Large intestine (tissue), 3 donors: ENCODE measurements around the gene SCT. TPM values are rescaled to one million over a fixed set of nuclear protein-coding genes. Genes with fewer than 3 reads are reported as not detected.

Source experiments
- DNase-seq, 2 donors: peaks; one replicate each; pipeline versions ENCODE4 v3.0.0 to v3.0.0-alpha.2; 2013
- H3K27ac ChIP-seq: one replicate; pipeline ENCODE4 v1.5.1; 2013; ENCODE audit warnings: low read length
- H3K27me3 ChIP-seq: 2 replicates; pipeline ENCODE4 v1.6.1; 2013; ENCODE audit warnings: low read length; ENCODE audit not compliant: control insufficient read depth, insufficient read depth
- H3K36me3 ChIP-seq: 2 replicates; pipeline ENCODE4 v1.6.1; 2013; ENCODE audit warnings: low read length; ENCODE audit not compliant: control insufficient read depth, insufficient read depth
- H3K4me1 ChIP-seq: one replicate; pipeline ENCODE4 v1.6.1; 2013; ENCODE audit warnings: low read length; ENCODE audit not compliant: control insufficient read depth, insufficient read depth
- H3K4me3 ChIP-seq: one replicate; pipeline ENCODE4 v1.5.1; 2013; ENCODE audit warnings: low read length
- H3K9me3 ChIP-seq: one replicate; pipeline ENCODE4 v1.6.1; 2013; ENCODE audit warnings: mild to moderate bottlenecking, low read depth, low read length, moderate library complexity; ENCODE audit not compliant: control insufficient read depth
- WGBS: methylation state at CpG from one replicate; pipeline ENCODE4 v1.1.5; 2013; ENCODE audit warnings: low lambda C conversion rate; ENCODE audit not compliant: insufficient coverage; 5-methylcytosine and 5-hydroxymethylcytosine counted together
- polyA plus RNA-seq: library from polyadenylated mRNA; unstranded; fragments of 120-200 nt; gene quantifications from one replicate; pipeline ENCODE4 v1.2.1, GENCODE V29; 2013

Gene SCT
- polyA plus RNA-seq, 1 donor = 131 TPM

DNA sequence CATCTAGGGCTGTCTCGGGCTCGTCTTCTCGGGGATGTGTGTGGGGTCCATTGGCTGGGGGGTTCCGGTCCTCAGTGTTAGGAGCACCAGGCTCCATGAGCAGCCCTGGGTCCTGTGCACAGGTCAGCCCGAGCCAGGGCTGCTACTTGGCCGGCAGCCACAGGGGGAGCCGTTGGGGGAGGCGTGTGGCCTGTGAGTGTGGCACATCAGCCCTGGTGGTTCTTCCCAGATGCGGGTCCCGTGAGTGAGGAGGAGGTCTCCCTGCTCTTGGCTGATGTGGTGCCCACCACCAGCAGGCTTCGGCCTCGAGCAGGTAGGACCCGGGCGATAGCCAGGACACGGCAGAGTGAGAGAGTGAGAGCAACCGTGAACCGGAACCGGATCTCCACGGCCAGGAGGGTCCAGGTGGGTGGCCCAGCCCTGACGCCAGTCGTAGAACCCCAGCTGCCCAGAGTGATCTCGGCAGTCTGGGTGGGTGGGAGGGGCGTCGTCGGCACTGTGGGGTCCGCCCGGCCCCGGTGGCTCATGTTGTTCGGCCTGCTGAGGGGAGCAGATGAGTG, 29.7 kb downstream of the SCT start:
- H3K36me3 ChIP-seq = peaks cover 89% of the 10 kb centered on the region
- DNase-seq = no peak
- H3K4me1 ChIP-seq = no peaks in the 10 kb centered on the region
- no peaks in the 10 kb centered on the region for H3K27me3 ChIP-seq
- no peak overlapping the region for H3K27ac ChIP-seq
- no peaks in the 10 kb centered on the region for H3K9me3 ChIP-seq
- no peak overlapping the region for H3K4me3 ChIP-seq
- WGBS = no CpG with 5 or more reads among the region's 29 CpGs

DNA sequence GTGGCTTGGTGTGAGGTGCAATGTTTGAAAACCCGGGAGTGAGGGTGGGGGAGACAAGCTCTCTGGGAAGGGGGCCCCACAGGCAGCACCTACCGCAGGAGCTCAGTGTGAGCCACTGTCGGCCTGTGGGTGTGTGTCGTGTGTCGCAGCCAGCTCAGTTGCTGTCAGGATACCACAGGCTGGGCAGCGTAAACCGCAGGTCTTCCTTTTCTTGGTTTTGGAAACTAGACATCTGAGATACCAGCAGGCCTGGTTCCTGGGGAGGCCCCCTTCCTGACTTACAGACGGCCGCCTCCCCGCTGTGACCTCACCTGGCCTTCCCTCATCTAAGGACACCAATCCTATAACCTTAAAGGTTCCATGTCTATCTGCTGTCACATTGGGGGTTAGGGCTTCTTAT, 30.6 kb downstream of the SCT start:
- no peaks in the 10 kb centered on the region for H3K9me3 ChIP-seq
- H3K4me1 ChIP-seq = no peaks in the 10 kb centered on the region
- no peak overlapping the region for H3K4me3 ChIP-seq
- no peaks in the 10 kb centered on the region for H3K27me3 ChIP-seq
- no peak for DNase-seq
- no peak overlapping the region for H3K27ac ChIP-seq
- no CpG with 5 or more reads among the region's 10 CpGs for WGBS
- peaks cover 86% of the 10 kb centered on the region for H3K36me3 ChIP-seq

DNA sequence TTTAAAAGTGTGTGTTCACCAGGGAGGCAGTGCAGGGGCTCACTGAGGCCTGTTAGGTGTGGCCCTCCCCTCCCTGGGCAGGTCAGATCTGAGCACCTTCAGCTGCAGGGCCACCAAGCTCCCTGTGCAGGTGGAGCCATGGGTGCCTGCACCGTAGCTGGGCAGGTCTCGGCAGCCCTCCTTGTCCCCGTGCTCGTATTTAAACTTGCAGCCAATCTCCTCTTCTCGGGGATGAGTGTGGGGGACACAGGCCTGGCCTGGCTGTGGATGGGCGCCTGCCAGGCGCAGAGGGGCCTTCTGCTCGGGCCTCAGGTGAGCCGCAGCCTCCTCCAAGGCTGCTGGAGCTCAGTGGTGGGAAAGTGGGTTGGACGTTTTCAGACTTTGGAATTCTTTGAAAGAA, 31.6 kb downstream of the SCT start:
- Histone ChIP-seq H3K36me3 (peaks cover 88% of the 10 kb centered on the region), H3K27ac (no peak overlapping the region), H3K4me1 (no peaks in the 10 kb centered on the region), H3K9me3 (no peaks in the 10 kb centered on the region), H3K27me3 (no peaks in the 10 kb centered on the region), H3K4me3 (no peak overlapping the region)
- WGBS = no CpG with 5 or more reads among the region's 10 CpGs
- no peak for DNase-seq

DNA sequence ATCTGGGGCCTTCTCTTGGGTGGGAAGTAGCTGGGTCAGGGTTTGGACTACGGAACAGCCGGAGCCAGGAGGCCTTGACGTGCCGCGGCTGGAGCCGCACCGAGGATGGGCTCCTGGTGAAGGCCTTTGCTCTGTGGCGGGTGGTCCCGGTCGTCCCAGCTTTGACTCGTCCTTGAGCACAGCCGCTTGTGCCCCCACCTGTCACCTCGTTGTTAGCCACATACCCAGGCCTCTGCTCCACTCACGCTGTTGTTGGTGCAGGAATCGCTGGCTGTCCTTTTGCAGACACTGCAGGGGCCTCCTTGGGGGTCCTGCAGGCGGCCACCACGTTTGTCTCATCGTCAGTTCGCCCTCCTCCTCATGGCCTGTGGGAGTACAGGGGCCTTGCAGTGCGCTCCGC, 33.6 kb downstream of the SCT start:
- no peaks in the 10 kb centered on the region for H3K9me3 ChIP-seq
- H3K27me3 ChIP-seq = no peaks in the 10 kb centered on the region
- peaks cover 3% of the 10 kb centered on the region for H3K4me1 ChIP-seq
- WGBS = no CpG with 5 or more reads among the region's 21 CpGs
- no peak overlapping the region for H3K27ac ChIP-seq
- DNase-seq = no peak
- H3K4me3 ChIP-seq = no peak overlapping the region
- peaks cover 91% of the 10 kb centered on the region for H3K36me3 ChIP-seq

- Histone ChIP-seq H3K9me3 (no peaks in the 10 kb centered on the region), H3K36me3 (peaks cover 91% of the 10 kb centered on the region), H3K4me3 (no peak overlapping the region), H3K27me3 (no peaks in the 10 kb centered on the region), H3K27ac (no peak overlapping the region), H3K4me1 (peaks cover 6% of the 10 kb centered on the region)
- WGBS = no CpG with 5 or more reads among the region's 10 CpGs
- no peak for DNase-seq
Observed at GRCh38 chr11:592918-593317, 34.1 kb downstream of the SCT start.

GRCh38 chr11:592501-592900, 34.5 kb downstream of the SCT start:
- Histone ChIP-seq H3K27me3 (no peaks in the 10 kb centered on the region), H3K36me3 (peaks cover 91% of the 10 kb centered on the region), H3K4me3 (no peak overlapping the region), H3K4me1 (peaks cover 11% of the 10 kb centered on the region), H3K9me3 (no peaks in the 10 kb centered on the region), H3K27ac (no peak overlapping the region)
- no peak for DNase-seq
- no CpG with 5 or more reads among the region's 22 CpGs for WGBS

GRCh38 chr11:590997-591396, 36.0 kb downstream of the SCT start:
- H3K4me3 ChIP-seq = no peak overlapping the region
- no peak for DNase-seq
- peaks cover 26% of the 10 kb centered on the region for H3K4me1 ChIP-seq
- no peak overlapping the region for H3K27ac ChIP-seq
- H3K27me3 ChIP-seq = no peaks in the 10 kb centered on the region
- H3K9me3 ChIP-seq = no peaks in the 10 kb centered on the region
- peaks cover 91% of the 10 kb centered on the region for H3K36me3 ChIP-seq
- no CpG with 5 or more reads among the region's 11 CpGs for WGBS

- Histone ChIP-seq H3K4me3 (no peak overlapping the region), H3K27me3 (no peaks in the 10 kb centered on the region), H3K27ac (no peak overlapping the region), H3K4me1 (peaks cover 26% of the 10 kb centered on the region), H3K9me3 (no peaks in the 10 kb centered on the region), H3K36me3 (peaks cover 79% of the 10 kb centered on the region)
- 100% methylated on average over 3 of the region's 26 CpGs for WGBS
- DNase-seq = no peak
Observed at GRCh38 chr11:589798-590197, 37.2 kb downstream of the SCT start.

- no CpG with 5 or more reads among the region's 6 CpGs for WGBS
- Histone ChIP-seq H3K27ac (peak overlapping the region; percentile 91), H3K27me3 (no peaks in the 10 kb centered on the region), H3K4me3 (no peak overlapping the region), H3K4me1 (peaks cover 26% of the 10 kb centered on the region), H3K36me3 (peaks cover 79% of the 10 kb centered on the region), H3K9me3 (no peaks in the 10 kb centered on the region)
- peak; percentile 95 to 96 for DNase-seq
Observed at GRCh38 chr11:587978-588380, 39.0 kb downstream of the SCT start.

- no peak for DNase-seq
- no peaks in the 10 kb centered on the region for H3K9me3 ChIP-seq
- WGBS = no CpG with 5 or more reads among the region's 8 CpGs
- H3K4me3 ChIP-seq = no peak overlapping the region
- peaks cover 78% of the 10 kb centered on the region for H3K36me3 ChIP-seq
- H3K4me1 ChIP-seq = peaks cover 26% of the 10 kb centered on the region
- peak overlapping the region; percentile 91 for H3K27ac ChIP-seq
- no peaks in the 10 kb centered on the region for H3K27me3 ChIP-seq
Observed at GRCh38 chr11:587546-587945, 39.4 kb downstream of the SCT start.
